Measurements from ENCODE around the gene NEGR1. TPM values are rescaled to one million over a fixed set of nuclear protein-coding genes. Genes with fewer than 3 reads are reported as not detected.

Gene NEGR1
- total RNA-seq, 4 donors from 2014 or later = 7.0 to 10.0 (median 8.1) TPM

- intact Hi-C loops (cut with DNase I; ENCODE audit: low total_unique reads) = no loop called here
- no peaks in the 10 kb centered on the region for H3K27me3 ChIP-seq
- H3K4me1 ChIP-seq = no peaks in the 10 kb centered on the region
- TF ChIP-seq POLR2A (IDR thresholded peaks at IDR 0.05) (no peak), CTCF (IDR thresholded peaks at IDR 0.05) (no peak), EP300 (IDR thresholded peaks at IDR 0.05; ENCODE audit: low read depth) (no peak), POLR2AphosphoS5 (IDR thresholded peaks at IDR 0.05) (no peak)
- H3K36me3 ChIP-seq = no peaks in the 10 kb centered on the region
- H3K4me3 ChIP-seq = no peak overlapping the region
- H3K27ac ChIP-seq = no peak overlapping the region
- DNase-seq = no peak
- in situ Hi-C loops (cut with MboI; ENCODE audit: low pct_ligation_motif_present in 1 of 4, low pct_unique_long_range_greater_than_20kb in 1 of 4, low sequenced_read_pairs in 3 of 4) = no loop called here
- H3K9me3 ChIP-seq = no peaks in the 10 kb centered on the region
These were observed 882.3 kb downstream of the NEGR1 start for GRCh38 chr1:71400050-71400449.

- intact Hi-C loops (cut with DNase I; ENCODE audit: low total_unique reads) (no loop called here), in situ Hi-C loops (cut with MboI; ENCODE audit: low pct_ligation_motif_present in 1 of 4, low pct_unique_long_range_greater_than_20kb in 1 of 4, low sequenced_read_pairs in 3 of 4) (no loop called here)
- H3K27me3 ChIP-seq = no peaks in the 10 kb centered on the region
- H3K4me1 ChIP-seq = no peaks in the 10 kb centered on the region
- H3K27ac ChIP-seq = no peak overlapping the region
- H3K9me3 ChIP-seq = no peaks in the 10 kb centered on the region
- 54 to 59% methylated on average over 2 of the region's 2 CpGs for WGBS, 2 donors (ENCODE audit: low coverage in 1 of 2)
- no peak for DNase-seq
- H3K36me3 ChIP-seq = no peaks in the 10 kb centered on the region
- H3K4me3 ChIP-seq = no peak overlapping the region
- TF ChIP-seq POLR2A (IDR thresholded peaks at IDR 0.05) (no peak), POLR2AphosphoS5 (IDR thresholded peaks at IDR 0.05) (no peak), EP300 (IDR thresholded peaks at IDR 0.05; ENCODE audit: low read depth) (no peak)
These were observed 882.7 kb downstream of the NEGR1 start for GRCh38 chr1:71399594-71399993.

- H3K27ac ChIP-seq = no peak overlapping the region
- TF ChIP-seq POLR2AphosphoS5 (IDR thresholded peaks at IDR 0.05) (no peak), POLR2A (IDR thresholded peaks at IDR 0.05) (no peak)
- H3K4me1 ChIP-seq = no peaks in the 10 kb centered on the region
- no peaks in the 10 kb centered on the region for H3K27me3 ChIP-seq
- H3K4me3 ChIP-seq = no peak overlapping the region
- H3K9me3 ChIP-seq = peaks cover 7 to 8% of the 10 kb centered on the region in 2 donors
- intact Hi-C loops (cut with DNase I; ENCODE audit: low total_unique reads) = no loop called here
- DNase-seq = no peak
- no peaks in the 10 kb centered on the region for H3K36me3 ChIP-seq
- in situ Hi-C loops (cut with MboI; ENCODE audit: low pct_ligation_motif_present in 1 of 4, low pct_unique_long_range_greater_than_20kb in 1 of 4, low sequenced_read_pairs in 3 of 4) = no loop called here
These were observed 889.0 kb downstream of the NEGR1 start for GRCh38 chr1:71393301-71393700.

GRCh38 chr1:71390518-71390917 lies 891.8 kb downstream of the NEGR1 start:
- Histone ChIP-seq H3K4me3 (no peak overlapping the region), H3K4me1 (no peaks in the 10 kb centered on the region), H3K36me3 (no peaks in the 10 kb centered on the region), H3K27ac (no peak overlapping the region), H3K27me3 (no peaks in the 10 kb centered on the region), H3K9me3 (peaks cover 11 to 14% of the 10 kb centered on the region in 2 donors)
- DNase-seq = no peak
- TF ChIP-seq POLR2A (IDR thresholded peaks at IDR 0.05) = no peak
- in situ Hi-C loops (cut with MboI; ENCODE audit: low pct_ligation_motif_present in 1 of 4, low pct_unique_long_range_greater_than_20kb in 1 of 4, low sequenced_read_pairs in 3 of 4) = no loop called here
- WGBS, 2 donors (ENCODE audit: low coverage in 1 of 2) = 50 to 65% methylated on average over 1 to 2 of the region's 2 CpGs
- intact Hi-C loops (cut with DNase I; ENCODE audit: low total_unique reads) = no loop called here

- no peaks in the 10 kb centered on the region for H3K4me1 ChIP-seq
- H3K27me3 ChIP-seq = no peaks in the 10 kb centered on the region
- in situ Hi-C loops (cut with MboI; ENCODE audit: low pct_ligation_motif_present in 1 of 4, low pct_unique_long_range_greater_than_20kb in 1 of 4, low sequenced_read_pairs in 3 of 4) (no loop called here), intact Hi-C loops (cut with DNase I; ENCODE audit: low total_unique reads) (no loop called here)
- H3K9me3 ChIP-seq = peaks cover 0 to 5% of the 10 kb centered on the region in 2 donors
- H3K4me3 ChIP-seq = no peak overlapping the region
- H3K36me3 ChIP-seq = no peaks in the 10 kb centered on the region
- TF ChIP-seq CTCF (IDR thresholded peaks at IDR 0.05) (no peak), POLR2AphosphoS5 (IDR thresholded peaks at IDR 0.05) (no peak), POLR2A (IDR thresholded peaks at IDR 0.05) (no peak), EP300 (IDR thresholded peaks at IDR 0.05; ENCODE audit: low read depth) (no peak)
- no peak overlapping the region for H3K27ac ChIP-seq
- no peak for DNase-seq
- WGBS, 2 donors (ENCODE audit: low coverage in 1 of 2) = 68 to 71% methylated on average over 3 of the region's 3 CpGs
These were observed 904.5 kb downstream of the NEGR1 start for GRCh38 chr1:71377886-71378285.

- WGBS, 2 donors (ENCODE audit: low coverage in 1 of 2) = 90 to 92% methylated on average over 2 of the region's 2 CpGs
- H3K36me3 ChIP-seq = no peaks in the 10 kb centered on the region
- intact Hi-C loops (cut with DNase I; ENCODE audit: low total_unique reads) = no loop called here
- no peak for DNase-seq
- H3K4me3 ChIP-seq = no peak overlapping the region
- peaks cover 0 to 2% of the 10 kb centered on the region in 2 donors for H3K9me3 ChIP-seq
- in situ Hi-C loops (cut with MboI; ENCODE audit: low pct_ligation_motif_present in 1 of 4, low pct_unique_long_range_greater_than_20kb in 1 of 4, low sequenced_read_pairs in 3 of 4) = no loop called here
- no peak overlapping the region for H3K27ac ChIP-seq
- no peak for TF ChIP-seq EP300 (IDR thresholded peaks at IDR 0.05; ENCODE audit: low read depth)
- TF ChIP-seq POLR2A (IDR thresholded peaks at IDR 0.05) = no peak
- TF ChIP-seq POLR2AphosphoS5 (IDR thresholded peaks at IDR 0.05) = no peak
- TF ChIP-seq CTCF (IDR thresholded peaks at IDR 0.05) = no peak
- no peaks in the 10 kb centered on the region for H3K27me3 ChIP-seq
- no peaks in the 10 kb centered on the region for H3K4me1 ChIP-seq
These were observed 909.8 kb downstream of the NEGR1 start for GRCh38 chr1:71372496-71372895.

Data from transverse colon (tissue), 4 donors.